ENCODE measurements around the gene TRIP12. TPM values are rescaled to one million over a fixed set of nuclear protein-coding genes. Genes with fewer than 3 reads are reported as not detected.
"Not testable (repeated sequence)": the region's sequence is repeated elsewhere in the genome, so short reads cannot be mapped to it uniquely, and the experiment has no call there.

The TRIP12 gene
- total RNA-seq, 2 experiments from 2014 or later: 251 to 258 TPM

GRCh38 chr2:229843613-229844012, 78.2 kb downstream of the TRIP12 start:
- POLR2A ChIA-PET: no interaction called here
- CTCF ChIA-PET: interaction anchor here (0.7 kb wide), 1 partner anchor 11 kb away, joined by 3 read pairs; no protein-coding TSS in a partner anchor

- CTCF ChIA-PET: no interaction called here
- POLR2A ChIA-PET: no interaction called here
Measured at GRCh38 chr2:229838729-229839128, 83.1 kb downstream of the TRIP12 start.

- ChIA-PET POLR2A (no interaction called here), CTCF (no interaction called here)
Measured at GRCh38 chr2:229836847-229837246, 85.0 kb downstream of the TRIP12 start.

GRCh38 chr2:229835596-229836283, 86.1 kb downstream of the TRIP12 start:
- ChIA-PET CTCF (no interaction called here), POLR2A (no interaction called here)

GRCh38 chr2:229834368-229834767, 87.4 kb downstream of the TRIP12 start:
- CTCF ChIA-PET, POLR2A ChIA-PET: not testable (repeated sequence)

- ChIA-PET POLR2A (no interaction called here), CTCF (interaction anchor here (1.0 kb wide), 1 partner anchor 11 kb away, joined by 3 read pairs; no protein-coding TSS in a partner anchor)
Measured at GRCh38 chr2:229832510-229832898, 89.3 kb downstream of the TRIP12 start.

GRCh38 chr2:229831805-229832509, 89.9 kb downstream of the TRIP12 start:
- POLR2A ChIA-PET: no interaction called here
- CTCF ChIA-PET: interaction anchor here (1.0 kb wide), 1 partner anchor 12 kb away, joined by 3 read pairs; no protein-coding TSS in a partner anchor

GRCh38 chr2:229825476-229825875, 96.3 kb downstream of the TRIP12 start:
- CTCF ChIA-PET: no interaction called here
- POLR2A ChIA-PET: no interaction called here

GRCh38 chr2:229821316-229821715, 100.5 kb downstream of the TRIP12 start:
- ChIA-PET POLR2A (interaction anchor here (1.5 kb wide), 1 partner anchor 20 kb away, joined by 5 read pairs; no protein-coding TSS in a partner anchor), CTCF (no interaction called here)

- ChIA-PET POLR2A (no interaction called here), CTCF (interaction anchor here (1.4 kb wide), 1 partner anchor 17 kb away, joined by 3 read pairs; no protein-coding TSS in a partner anchor)
Measured at GRCh38 chr2:229818230-229818629, 103.6 kb downstream of the TRIP12 start.

- POLR2A ChIA-PET: no interaction called here
- CTCF ChIA-PET: no interaction called here
Measured at GRCh38 chr2:229815858-229816257, 106.0 kb downstream of the TRIP12 start.

GRCh38 chr2:229815342-229815741, 106.5 kb downstream of the TRIP12 start:
- CTCF ChIA-PET: interaction anchor here (0.9 kb wide), 1 partner anchor 14 kb away, joined by 3 read pairs; no protein-coding TSS in a partner anchor
- POLR2A ChIA-PET: no interaction called here

- ChIA-PET POLR2A (no interaction called here), CTCF (no interaction called here)
Measured at GRCh38 chr2:229810786-229811185, 111.0 kb downstream of the TRIP12 start.

- ChIA-PET POLR2A (no interaction called here), CTCF (no interaction called here)
Measured at GRCh38 chr2:229805559-229805958, 116.2 kb downstream of the TRIP12 start.

GRCh38 chr2:229802785-229803184, 119.0 kb downstream of the TRIP12 start:
- ChIA-PET CTCF (no interaction called here), POLR2A (no interaction called here)

GRCh38 chr2:229800997-229801754, 120.6 kb downstream of the TRIP12 start:
- CTCF ChIA-PET: interaction anchor here (0.7 to 1.3 kb wide), 6 partner anchors 14 to 207 kb away, joined by 3 to 4 read pairs (median 3); partner anchors contain the start of gene TRIP12
- POLR2A ChIA-PET: interaction anchor here (1.3 to 1.5 kb wide), 2 partner anchors 21 to 121 kb away, joined by 5 to 9 read pairs; partner anchors contain the start of genes FBXO36 and TRIP12

GRCh38 chr2:229798446-229799155, 123.2 kb downstream of the TRIP12 start:
- ChIA-PET POLR2A (no interaction called here), CTCF (no interaction called here)

GRCh38 chr2:229795058-229795457, 126.8 kb downstream of the TRIP12 start:
- POLR2A ChIA-PET: no interaction called here
- CTCF ChIA-PET: no interaction called here

- POLR2A ChIA-PET: no interaction called here
- CTCF ChIA-PET: no interaction called here
Measured at GRCh38 chr2:229794636-229795035, 127.2 kb downstream of the TRIP12 start.

GRCh38 chr2:229786289-229786688, 135.5 kb downstream of the TRIP12 start:
- POLR2A ChIA-PET, CTCF ChIA-PET: not testable (repeated sequence)

All from activated CD8-positive, alpha-beta memory T cell treated with anti-CD3 and anti-CD28 coated beads for 36 hours (primary cell).